Suprapubic skin (tissue), 4 donors: ENCODE measurements around the gene AZU1. TPM values are rescaled to one million over a fixed set of nuclear protein-coding genes. Genes with fewer than 3 reads are reported as not detected.

Experiments used
- DNase-seq, 2 donors: peaks; one replicate each; pipeline ENCODE4 v3.0.0-alpha.2; 2019; ENCODE audit warnings: low spot score in 2 of 2
- H3K27ac ChIP-seq: fragments of 200-600 bp; sonication (generic); one replicate; pipeline ENCODE4 v1.5.1; 2019
- H3K27me3 ChIP-seq: fragments of 200-600 bp; sonication (generic); one replicate; pipeline ENCODE4 v1.5.1; 2019
- H3K36me3 ChIP-seq: fragments of 200-600 bp; sonication (generic); one replicate; pipeline ENCODE4 v1.5.1; 2019
- H3K4me1 ChIP-seq: fragments of 200-600 bp; sonication (generic); one replicate; pipeline ENCODE4 v1.5.1; 2019
- H3K4me3 ChIP-seq: fragments of 200-600 bp; sonication (generic); one replicate; pipeline ENCODE4 v1.5.1; 2019; ENCODE audit warnings: mild to moderate bottlenecking
- H3K9me3 ChIP-seq: fragments of 200-600 bp; sonication (generic); one replicate; pipeline ENCODE4 v1.5.1; 2019
- CTCF ChIP-seq, 2 donors: fragments of 200-600 bp in 1 of 2; fragments of 450-650 bp in 1 of 2; sonication (generic) in 1 of 2; IDR thresholded peaks; one replicate each; pipeline ENCODE4 v1.5.1; 2016 to 2019; ENCODE audit warnings: antibody characterized with exemption in 2 of 2, mild to moderate bottlenecking in 1 of 2, moderate library complexity in 1 of 2
- EP300 ChIP-seq: sonication (generic); formaldehyde crosslinking; IDR thresholded peaks from one replicate; pipeline ENCODE4 v1.6.1; 2017; ENCODE audit warnings: antibody characterized with exemption
- POLR2A ChIP-seq, 2 donors: fragments of 450-650 bp; IDR thresholded peaks; one replicate each; pipeline ENCODE4 v1.6.1; 2017; ENCODE audit warnings: antibody characterized with exemption in 2 of 2, mild to moderate bottlenecking in 2 of 2, moderate library complexity in 2 of 2
- POLR2AphosphoS5 ChIP-seq, 3 donors: sonication (generic); formaldehyde crosslinking; IDR thresholded peaks; one replicate each; pipeline ENCODE4 v1.6.1; 2017; ENCODE audit warnings: antibody characterized with exemption in 3 of 3
- WGBS: methylation state at CpG from one replicate; pipeline ENCODE4 v1.1.5; 2018; 5-methylcytosine and 5-hydroxymethylcytosine counted together
- total RNA-seq, 4 donors: library from RNA; depleted of rRNA; stranded (reverse); fragments of >200 nt; gene quantifications; one replicate each; pipeline ENCODE4 v1.1.0, GENCODE V29; 2016

Gene AZU1
- total RNA-seq, 4 donors from 2014 or later: 0.79 TPM; not detected in 3

GRCh38 chr19:858284-858683 lies 30.6 kb downstream of the AZU1 start:
- DNase-seq: no peak
- WGBS: 94% methylated on average over 8 of the region's 9 CpGs
- H3K4me1 ChIP-seq: peaks cover 44% of the 10 kb centered on the region
- peaks cover 2% of the 10 kb centered on the region for H3K27me3 ChIP-seq
- TF ChIP-seq POLR2A (IDR thresholded peaks at IDR 0.05): no peak
- TF ChIP-seq POLR2AphosphoS5 (IDR thresholded peaks at IDR 0.05): no peak
- no peak for TF ChIP-seq EP300
- TF ChIP-seq CTCF (IDR thresholded peaks at IDR 0.05): no peak
- peak overlapping the region; percentile 84 for H3K27ac ChIP-seq
- H3K9me3 ChIP-seq: no peaks in the 10 kb centered on the region
- no peak overlapping the region for H3K4me3 ChIP-seq
- no peaks in the 10 kb centered on the region for H3K36me3 ChIP-seq

DNA sequence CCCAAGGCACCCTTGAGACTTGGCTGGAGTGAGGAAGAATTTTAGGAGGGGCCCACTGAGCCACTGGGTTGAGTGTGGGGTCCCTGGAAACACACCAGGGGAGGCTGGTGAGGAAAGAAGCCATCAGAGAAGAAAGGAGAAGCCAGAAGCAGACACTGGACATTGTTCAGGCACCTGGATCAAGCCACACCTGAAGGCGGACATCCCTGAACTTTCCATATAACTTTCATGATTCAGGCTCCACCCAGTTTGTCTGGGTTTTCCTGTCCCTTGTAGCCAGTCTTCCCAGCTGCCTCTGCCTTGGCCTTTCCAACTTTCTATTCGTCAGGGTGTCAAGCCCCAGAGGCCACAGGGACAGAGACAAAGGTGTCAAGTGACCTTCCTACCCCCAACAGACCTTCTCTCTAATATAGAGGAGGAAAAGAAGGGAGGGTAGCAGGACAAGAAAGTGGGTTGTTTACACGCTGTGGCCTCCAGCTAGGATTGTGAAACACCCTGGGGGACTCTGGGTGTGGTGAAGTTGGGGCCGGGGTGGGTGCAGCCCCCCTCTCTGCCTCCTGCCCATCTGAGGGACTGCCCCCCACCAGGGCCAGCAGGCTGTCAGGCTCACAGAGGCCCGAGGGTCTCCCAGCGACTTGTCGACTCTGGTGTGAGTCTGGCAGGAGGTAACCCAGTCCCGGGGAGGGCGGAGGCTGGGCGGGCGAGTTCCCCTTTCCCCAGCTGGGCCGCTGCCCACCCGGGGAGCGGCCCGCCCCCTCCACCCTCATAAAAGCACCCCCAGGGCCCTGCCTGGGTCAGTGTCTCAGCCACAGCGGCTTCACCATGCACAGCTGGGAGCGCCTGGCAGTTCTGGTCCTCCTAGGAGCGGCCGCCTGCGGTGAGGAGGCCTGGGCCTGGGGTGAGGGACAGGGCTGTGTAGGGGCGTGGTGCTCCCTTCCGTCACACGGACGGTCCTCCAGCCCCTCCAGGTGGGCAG lies 31.5 kb downstream of the AZU1 start, which contains the start of gene CFD:
Gene CFD, plus strand, starts transcription at position 797 of the 976 bp plus-strand sequence. Its CDS starts 26 bp downstream, at position 823.
- WGBS: 20% methylated on average over 8 of the region's 24 CpGs

GRCh38 chr19:861141-861755 lies 33.6 kb downstream of the AZU1 start:
- no peak for DNase-seq
- Histone ChIP-seq H3K36me3 (no peaks in the 10 kb centered on the region), H3K4me3 (peak overlapping the region; percentile 62), H3K27me3 (no peaks in the 10 kb centered on the region), H3K4me1 (peaks cover 44% of the 10 kb centered on the region), H3K9me3 (no peaks in the 10 kb centered on the region), H3K27ac (no peak overlapping the region)
- TF ChIP-seq CTCF (IDR thresholded peaks at IDR 0.05) (no peak), POLR2A (IDR thresholded peaks at IDR 0.05) (no peak), POLR2AphosphoS5 (IDR thresholded peaks at IDR 0.05) (no peak), EP300 (no peak)
- WGBS: 41% methylated on average over 18 of the region's 35 CpGs

More for the DNA sequence above, 31.5 kb downstream of the AZU1 start, which contains the start of gene CFD:
- Histone ChIP-seq H3K27me3 (no peaks in the 10 kb centered on the region), H3K9me3 (no peaks in the 10 kb centered on the region), H3K27ac (peak within 1 kb of the TSS; percentile 84), H3K4me1 (peaks cover 44% of the 10 kb centered on the region), H3K4me3 (peak within 1 kb of the TSS; percentile 62), H3K36me3 (no peaks in the 10 kb centered on the region)
- TF ChIP-seq CTCF (IDR thresholded peaks at IDR 0.05): no peak
- peak in 2 of 3 donors; percentile 24 to 36 for TF ChIP-seq POLR2AphosphoS5 (IDR thresholded peaks at IDR 0.05)
- TF ChIP-seq POLR2A (IDR thresholded peaks at IDR 0.05): peak; percentile 78 to 92
- peak in 1 of 2 donors; percentile 91 for DNase-seq

DNA sequence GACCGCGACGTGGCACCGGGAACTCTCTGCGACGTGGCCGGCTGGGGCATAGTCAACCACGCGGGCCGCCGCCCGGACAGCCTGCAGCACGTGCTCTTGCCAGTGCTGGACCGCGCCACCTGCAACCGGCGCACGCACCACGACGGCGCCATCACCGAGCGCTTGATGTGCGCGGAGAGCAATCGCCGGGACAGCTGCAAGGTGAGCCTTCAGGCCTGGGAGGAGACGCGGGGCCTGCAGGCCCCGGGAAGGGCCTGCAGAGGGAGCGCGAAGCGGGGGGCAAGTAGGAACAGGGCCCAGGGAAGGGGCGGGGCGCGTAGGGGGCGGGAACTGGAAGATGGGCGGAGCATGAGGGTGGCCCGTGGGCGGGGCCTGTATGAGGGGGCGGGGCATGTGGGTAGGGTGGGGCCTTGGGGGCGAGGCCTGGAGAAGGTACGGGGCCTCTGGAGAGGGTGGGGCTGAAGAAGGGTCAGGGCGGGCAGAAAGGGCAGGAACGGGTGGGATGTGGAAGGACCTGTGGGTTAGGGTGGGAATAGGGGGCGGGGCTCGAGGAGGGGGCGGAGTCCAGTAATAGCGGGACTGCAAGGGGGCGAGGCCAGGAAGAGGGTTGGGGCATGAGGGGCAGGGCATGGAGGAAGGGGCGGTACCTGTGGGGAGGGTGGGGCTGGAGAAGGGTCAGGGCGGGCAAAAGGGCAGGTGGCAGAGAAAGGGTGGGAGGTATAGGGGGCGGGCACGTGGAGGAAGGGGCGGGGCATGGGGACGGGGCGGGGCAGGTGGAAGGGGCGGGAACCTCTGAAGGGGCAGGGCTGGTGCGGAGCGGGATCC lies 34.3 kb downstream of the AZU1 start:
- no peaks in the 10 kb centered on the region for H3K27me3 ChIP-seq
- no peaks in the 10 kb centered on the region for H3K9me3 ChIP-seq
- peaks cover 44% of the 10 kb centered on the region for H3K4me1 ChIP-seq
- no peak overlapping the region for H3K27ac ChIP-seq
- TF ChIP-seq POLR2AphosphoS5 (IDR thresholded peaks at IDR 0.05) (no peak), CTCF (IDR thresholded peaks at IDR 0.05) (peak in 1 of 2 donors; percentile 34), EP300 (no peak)
- no peaks in the 10 kb centered on the region for H3K36me3 ChIP-seq
- DNase-seq: no peak
- H3K4me3 ChIP-seq: peak overlapping the region; percentile 62
- 8% methylated on average over 36 of the region's 60 CpGs for WGBS
